Neural progenitor cell (in vitro differentiated cells): Measurements from ENCODE around the gene MVB12B. TPM values are rescaled to one million over a fixed set of nuclear protein-coding genes. Genes with fewer than 3 reads are reported as not detected.

Source experiments
- DNase-seq: peaks from one replicate; pipeline ENCODE4 v3.0.0-alpha.2; 2016; ENCODE audit warnings: low spot score
- H2AFZ ChIP-seq: fragments of 200-600 bp; sonication (generic); replicated peaks from 2 replicates; pipeline ENCODE4 v1.6.1; 2016; ENCODE audit warnings: antibody characterized with exemption
- H3F3A ChIP-seq: fragments of 200-600 bp; sonication (generic); 2 replicates; pipeline ENCODE4 v1.6.1; 2016; ENCODE audit warnings: antibody characterized with exemption, low read depth
- H3K27ac ChIP-seq: fragments of 200-600 bp; sonication (generic); 2 replicates; pipeline ENCODE4 v1.5.1; 2016; ENCODE audit warnings: mild to moderate bottlenecking
- H3K27me3 ChIP-seq: fragments of 200-600 bp; sonication (generic); 2 replicates; pipeline ENCODE4 v1.6.1; 2016; ENCODE audit warnings: mild to moderate bottlenecking, moderate library complexity
- H3K36me3 ChIP-seq: fragments of 200-600 bp; sonication (generic); 2 replicates; pipeline ENCODE4 v1.5.1; 2016
- H3K4me1 ChIP-seq: fragments of 200-600 bp; sonication (generic); 2 replicates; pipeline ENCODE4 v1.6.1; 2016; ENCODE audit warnings: mixed run types
- H3K4me2 ChIP-seq: fragments of 200-600 bp; sonication (generic); 2 replicates; pipeline ENCODE4 v1.6.1; 2016
- H3K4me3 ChIP-seq: fragments of 200-600 bp; sonication (generic); 2 replicates; pipeline ENCODE4 v1.5.1; 2016
- H3K79me2 ChIP-seq: fragments of 200-600 bp; sonication (generic); 2 replicates; pipeline ENCODE4 v1.6.1; 2016; ENCODE audit warnings: low read depth
- H3K9ac ChIP-seq: fragments of 200-600 bp; sonication (generic); 2 replicates; pipeline ENCODE4 v1.6.1; 2016
- H3K9me3 ChIP-seq: fragments of 200-600 bp; sonication (generic); 2 replicates; pipeline ENCODE4 v1.5.1; 2016; ENCODE audit warnings: low read depth
- H4K20me1 ChIP-seq: fragments of 200-600 bp; sonication (generic); 2 replicates; pipeline ENCODE4 v1.6.1; 2016; ENCODE audit warnings: low read depth
- H3K27ac Mint-ChIP-seq: 3 replicates; pipeline ENCODE4 v1.8.0; 2021; ENCODE audit warnings: mixed read lengths
- H3K27me3 Mint-ChIP-seq: 2 replicates; pipeline ENCODE4 v1.8.0; 2022; ENCODE audit warnings: low read depth, mild to moderate bottlenecking, inconsistent platforms, moderate library complexity, mixed read lengths; ENCODE audit not compliant: insufficient read depth
- H3K36me3 Mint-ChIP-seq: 3 replicates; pipeline ENCODE4 v1.8.0; 2021; ENCODE audit warnings: mixed read lengths
- H3K4me1 Mint-ChIP-seq: 3 replicates; pipeline ENCODE4 v1.8.0; 2021; ENCODE audit warnings: mixed read lengths
- H3K4me3 Mint-ChIP-seq: 3 replicates; pipeline ENCODE4 v1.8.0; 2021; ENCODE audit warnings: mild to moderate bottlenecking, moderate library complexity, mixed read lengths
- H3K9me3 Mint-ChIP-seq: 3 replicates; pipeline ENCODE4 v1.8.0; 2020; ENCODE audit warnings: mixed read lengths
- EZH2 ChIP-seq: fragments of 200-600 bp; sonication (generic); IDR thresholded peaks from 2 replicates; pipeline ENCODE4 v1.6.1; 2017; ENCODE audit warnings: antibody characterized with exemption, mild to moderate bottlenecking, moderate library complexity
- EZH2phosphoT487 ChIP-seq: fragments of 200-600 bp; sonication (generic); IDR thresholded peaks from 2 replicates; pipeline ENCODE4 v1.6.1; 2017; ENCODE audit warnings: antibody characterized with exemption
- total RNA-seq: library from RNA; depleted of rRNA; stranded (reverse); fragments of >200 nt; gene quantifications from 2 replicates; pipeline ENCODE4 v1.2.3, GENCODE V29; 2015; ENCODE audit warnings: low replicate concordance
- TF ChIP-seq, protein P1 (sequence below): fragments of 200-600 bp; sonication (generic); IDR thresholded peaks from 2 replicates; pipeline ENCODE4 v1.5.1; 2017; ENCODE audit warnings: antibody characterized with exemption, mild to moderate bottlenecking

MVB12B gene
- total RNA-seq, 1 donor from 2014 or later: 16.1 TPM

DNA sequence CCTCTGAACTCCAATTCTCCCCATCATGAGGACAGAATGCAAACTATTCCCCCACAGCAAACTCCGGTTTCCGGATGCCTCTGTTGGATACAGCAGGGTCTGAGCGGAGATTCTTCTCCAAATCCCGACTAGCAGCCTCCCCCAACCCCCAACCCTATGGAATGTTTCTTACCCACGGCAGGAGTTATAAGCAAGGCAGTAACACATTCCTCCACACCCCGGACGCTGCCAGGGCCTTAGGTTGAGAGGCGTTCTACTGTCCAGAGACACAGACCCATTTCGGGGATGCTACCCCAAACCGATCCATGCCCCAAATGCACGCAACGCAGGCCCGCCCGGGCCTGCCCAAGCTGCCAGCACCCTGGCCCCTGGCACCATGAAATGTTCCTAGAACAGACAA is 201.5 kb downstream of the MVB12B start:
- Histone ChIP-seq H3K9ac (no peak overlapping the region), H4K20me1 (no peaks in the 10 kb centered on the region), H3K27me3 (peaks cover 14% of the 10 kb centered on the region), H3K79me2 (no peaks in the 10 kb centered on the region), H3K9me3 (no peaks in the 10 kb centered on the region), H3F3A (no peaks in the 10 kb centered on the region), H3K4me1 (peaks cover 30% of the 10 kb centered on the region), H3K4me2 (no peak overlapping the region), H3K36me3 (no peaks in the 10 kb centered on the region), H2AFZ (no peak overlapping the region), H3K4me3 (no peak overlapping the region), H3K27ac (no peak overlapping the region)
- H3K4me3 Mint-ChIP-seq: no peak overlapping the region
- TF ChIP-seq EZH2 (no peak), EZH2phosphoT487 (no peak)
- TF ChIP-seq, protein P1, sequence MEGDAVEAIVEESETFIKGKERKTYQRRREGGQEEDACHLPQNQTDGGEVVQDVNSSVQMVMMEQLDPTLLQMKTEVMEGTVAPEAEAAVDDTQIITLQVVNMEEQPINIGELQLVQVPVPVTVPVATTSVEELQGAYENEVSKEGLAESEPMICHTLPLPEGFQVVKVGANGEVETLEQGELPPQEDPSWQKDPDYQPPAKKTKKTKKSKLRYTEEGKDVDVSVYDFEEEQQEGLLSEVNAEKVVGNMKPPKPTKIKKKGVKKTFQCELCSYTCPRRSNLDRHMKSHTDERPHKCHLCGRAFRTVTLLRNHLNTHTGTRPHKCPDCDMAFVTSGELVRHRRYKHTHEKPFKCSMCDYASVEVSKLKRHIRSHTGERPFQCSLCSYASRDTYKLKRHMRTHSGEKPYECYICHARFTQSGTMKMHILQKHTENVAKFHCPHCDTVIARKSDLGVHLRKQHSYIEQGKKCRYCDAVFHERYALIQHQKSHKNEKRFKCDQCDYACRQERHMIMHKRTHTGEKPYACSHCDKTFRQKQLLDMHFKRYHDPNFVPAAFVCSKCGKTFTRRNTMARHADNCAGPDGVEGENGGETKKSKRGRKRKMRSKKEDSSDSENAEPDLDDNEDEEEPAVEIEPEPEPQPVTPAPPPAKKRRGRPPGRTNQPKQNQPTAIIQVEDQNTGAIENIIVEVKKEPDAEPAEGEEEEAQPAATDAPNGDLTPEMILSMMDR: no peak
- no peak for DNase-seq
- no peaks in the 10 kb centered on the region for H3K36me3 Mint-ChIP-seq
- peaks cover 17% of the 10 kb centered on the region for H3K27me3 Mint-ChIP-seq
- peaks cover 71% of the 10 kb centered on the region for H3K4me1 Mint-ChIP-seq
- H3K27ac Mint-ChIP-seq: peak overlapping the region; percentile 5
- no peaks in the 10 kb centered on the region for H3K9me3 Mint-ChIP-seq

DNA sequence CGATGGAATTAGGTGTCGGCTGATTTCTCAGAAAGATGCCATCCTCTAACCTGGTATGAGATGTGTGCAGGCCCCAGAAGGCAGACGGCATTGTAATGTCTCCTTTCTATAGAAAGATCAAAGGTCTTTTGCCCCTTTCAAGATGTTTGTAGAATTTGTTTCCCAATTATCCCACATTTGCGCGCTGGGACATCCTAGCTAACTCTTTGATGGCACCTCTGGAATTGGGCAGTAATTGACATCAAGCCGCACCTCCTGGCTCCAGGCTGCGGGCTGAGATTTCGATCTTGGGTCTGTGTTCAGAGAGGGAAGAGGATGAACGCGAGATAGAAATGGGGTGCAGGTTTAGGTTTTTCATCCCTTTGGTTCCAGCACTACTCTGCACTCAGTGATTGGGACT is 202.3 kb downstream of the MVB12B start:
- no peak overlapping the region for H3K27ac Mint-ChIP-seq
- TF ChIP-seq, protein P1: no peak
- TF ChIP-seq EZH2 (no peak), EZH2phosphoT487 (no peak)
- no peaks in the 10 kb centered on the region for H3K9me3 Mint-ChIP-seq
- peaks cover 15% of the 10 kb centered on the region for H3K27me3 Mint-ChIP-seq
- peaks cover 22% of the 10 kb centered on the region for H3K27me3 ChIP-seq
- no peak overlapping the region for H3K27ac ChIP-seq
- H3F3A ChIP-seq: no peaks in the 10 kb centered on the region
- DNase-seq: no peak
- no peaks in the 10 kb centered on the region for H4K20me1 ChIP-seq
- no peak overlapping the region for H2AFZ ChIP-seq
- no peak overlapping the region for H3K4me2 ChIP-seq
- no peaks in the 10 kb centered on the region for H3K36me3 Mint-ChIP-seq
- H3K9ac ChIP-seq: no peak overlapping the region
- no peak overlapping the region for H3K4me3 ChIP-seq
- no peaks in the 10 kb centered on the region for H3K36me3 ChIP-seq
- H3K4me3 Mint-ChIP-seq: no peak overlapping the region
- H3K79me2 ChIP-seq: no peaks in the 10 kb centered on the region
- H3K4me1 ChIP-seq: peaks cover 30% of the 10 kb centered on the region
- peaks cover 69% of the 10 kb centered on the region for H3K4me1 Mint-ChIP-seq
- H3K9me3 ChIP-seq: no peaks in the 10 kb centered on the region

DNA sequence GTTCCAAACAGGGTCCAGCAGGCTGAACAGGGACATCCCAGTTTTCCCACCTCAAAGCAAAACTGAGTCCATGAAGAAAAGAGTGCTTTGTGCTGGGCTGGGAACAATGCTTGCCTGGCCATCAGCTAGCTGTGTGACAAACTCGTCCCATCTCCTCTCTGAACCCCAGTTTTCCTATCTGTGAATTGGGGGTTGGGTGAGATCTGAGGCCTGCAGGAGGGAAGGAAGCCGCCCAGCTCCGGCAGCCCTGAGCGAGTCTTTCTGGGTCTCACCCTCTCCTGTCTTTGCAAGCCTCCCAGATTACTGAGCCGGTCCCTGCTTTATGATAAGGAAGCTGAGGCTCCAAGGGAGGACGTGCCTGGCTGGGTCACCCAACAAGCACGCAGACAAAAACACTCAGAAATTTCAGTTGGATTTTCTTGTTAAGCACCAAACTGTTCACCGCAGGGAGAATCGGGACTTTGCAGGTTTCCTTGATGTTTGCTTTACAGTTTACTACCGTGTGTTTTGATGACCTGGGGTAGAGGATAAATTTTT is 204.5 kb downstream of the MVB12B start:
- peaks cover 40% of the 10 kb centered on the region for H3K27me3 ChIP-seq
- no peaks in the 10 kb centered on the region for H3K79me2 ChIP-seq
- H3K4me1 ChIP-seq: peaks cover 44% of the 10 kb centered on the region
- no peak for DNase-seq
- Mint-ChIP-seq H3K9me3 (no peaks in the 10 kb centered on the region), H3K27me3 (peaks cover 12% of the 10 kb centered on the region), H3K4me3 (no peak overlapping the region), H3K4me1 (peaks cover 74% of the 10 kb centered on the region), H3K27ac (peak overlapping the region; percentile 39), H3K36me3 (no peaks in the 10 kb centered on the region)
- TF ChIP-seq EZH2: no peak
- TF ChIP-seq, protein P1: no peak
- H3K9me3 ChIP-seq: no peaks in the 10 kb centered on the region
- no peak overlapping the region for H3K4me2 ChIP-seq
- H3K9ac ChIP-seq: no peak overlapping the region
- no peaks in the 10 kb centered on the region for H4K20me1 ChIP-seq
- no peak overlapping the region for H3K27ac ChIP-seq
- H3F3A ChIP-seq: peaks cover 11% of the 10 kb centered on the region
- H3K4me3 ChIP-seq: no peak overlapping the region
- no peaks in the 10 kb centered on the region for H3K36me3 ChIP-seq
- H2AFZ ChIP-seq: peak overlapping the region; percentile 76
